PFSK-1 (cell line): Measurements from ENCODE around the gene H6PD.

Experiments used
- FOXP2 ChIP-seq: optimal IDR thresholded peaks from 2 replicates; pipeline ENCODE3; 2011; ENCODE audit warnings: borderline replicate concordance, control low read depth, inconsistent platforms; ENCODE audit not compliant: insufficient read depth; ENCODE audit errors: extremely low read length, extremely low read depth
- POLR2AphosphoS5 ChIP-seq: IDR thresholded peaks from 2 replicates; pipeline ENCODE4 v1.6.1; 2012; ENCODE audit warnings: low read depth, mild to moderate bottlenecking, control low read depth, low read length, moderate library complexity
- SIN3A ChIP-seq: IDR thresholded peaks from 2 replicates; pipeline ENCODE4 v1.6.1; 2012; ENCODE audit warnings: mild to moderate bottlenecking, low read length, moderate library complexity, borderline replicate concordance; ENCODE audit not compliant: insufficient read depth
- TAF1 ChIP-seq: IDR thresholded peaks from 2 replicates; pipeline ENCODE4 v1.6.1; 2012; ENCODE audit warnings: low read length, control low read depth, borderline replicate concordance; ENCODE audit not compliant: insufficient read depth
- TF ChIP-seq, protein P1 (sequence below), 2 experiments: IDR thresholded peaks; 2 replicates each; pipeline versions ENCODE4 v1.6.1 to v1.8.0; 2011 to 2012; ENCODE audit warnings: low read depth in 2 of 2, low read length in 2 of 2, control low read depth in 1 of 2, inconsistent platforms in 1 of 2, mild to moderate bottlenecking in 1 of 2, moderate library complexity in 1 of 2; ENCODE audit not compliant: insufficient read depth in 1 of 2

Gene H6PD

DNA sequence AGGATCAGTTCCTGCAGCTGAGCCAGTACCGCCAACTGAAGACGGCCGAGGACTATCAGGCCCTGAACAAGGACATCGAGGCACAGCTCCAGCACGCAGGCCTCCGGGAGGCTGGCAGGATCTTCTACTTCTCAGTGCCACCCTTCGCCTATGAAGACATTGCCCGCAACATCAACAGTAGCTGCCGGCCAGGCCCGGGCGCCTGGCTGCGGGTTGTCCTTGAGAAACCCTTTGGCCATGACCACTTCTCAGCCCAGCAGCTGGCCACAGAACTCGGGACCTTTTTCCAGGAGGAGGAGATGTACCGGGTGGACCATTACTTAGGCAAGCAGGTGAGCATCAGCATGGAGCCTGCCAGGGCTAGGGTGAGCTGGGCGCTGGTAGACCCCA, 10.7 kb downstream of the H6PD start:
- TF ChIP-seq TAF1 (no peak), SIN3A (no peak), FOXP2 (no peak), POLR2AphosphoS5 (no peak)
- TF ChIP-seq, protein P1, sequence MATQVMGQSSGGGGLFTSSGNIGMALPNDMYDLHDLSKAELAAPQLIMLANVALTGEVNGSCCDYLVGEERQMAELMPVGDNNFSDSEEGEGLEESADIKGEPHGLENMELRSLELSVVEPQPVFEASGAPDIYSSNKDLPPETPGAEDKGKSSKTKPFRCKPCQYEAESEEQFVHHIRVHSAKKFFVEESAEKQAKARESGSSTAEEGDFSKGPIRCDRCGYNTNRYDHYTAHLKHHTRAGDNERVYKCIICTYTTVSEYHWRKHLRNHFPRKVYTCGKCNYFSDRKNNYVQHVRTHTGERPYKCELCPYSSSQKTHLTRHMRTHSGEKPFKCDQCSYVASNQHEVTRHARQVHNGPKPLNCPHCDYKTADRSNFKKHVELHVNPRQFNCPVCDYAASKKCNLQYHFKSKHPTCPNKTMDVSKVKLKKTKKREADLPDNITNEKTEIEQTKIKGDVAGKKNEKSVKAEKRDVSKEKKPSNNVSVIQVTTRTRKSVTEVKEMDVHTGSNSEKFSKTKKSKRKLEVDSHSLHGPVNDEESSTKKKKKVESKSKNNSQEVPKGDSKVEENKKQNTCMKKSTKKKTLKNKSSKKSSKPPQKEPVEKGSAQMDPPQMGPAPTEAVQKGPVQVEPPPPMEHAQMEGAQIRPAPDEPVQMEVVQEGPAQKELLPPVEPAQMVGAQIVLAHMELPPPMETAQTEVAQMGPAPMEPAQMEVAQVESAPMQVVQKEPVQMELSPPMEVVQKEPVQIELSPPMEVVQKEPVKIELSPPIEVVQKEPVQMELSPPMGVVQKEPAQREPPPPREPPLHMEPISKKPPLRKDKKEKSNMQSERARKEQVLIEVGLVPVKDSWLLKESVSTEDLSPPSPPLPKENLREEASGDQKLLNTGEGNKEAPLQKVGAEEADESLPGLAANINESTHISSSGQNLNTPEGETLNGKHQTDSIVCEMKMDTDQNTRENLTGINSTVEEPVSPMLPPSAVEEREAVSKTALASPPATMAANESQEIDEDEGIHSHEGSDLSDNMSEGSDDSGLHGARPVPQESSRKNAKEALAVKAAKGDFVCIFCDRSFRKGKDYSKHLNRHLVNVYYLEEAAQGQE (IDR thresholded peaks at IDR 0.05; ENCODE audit: insufficient read depth in 1 of 2, low read depth in 2 of 2, low read length in 2 of 2): no peak

DNA sequence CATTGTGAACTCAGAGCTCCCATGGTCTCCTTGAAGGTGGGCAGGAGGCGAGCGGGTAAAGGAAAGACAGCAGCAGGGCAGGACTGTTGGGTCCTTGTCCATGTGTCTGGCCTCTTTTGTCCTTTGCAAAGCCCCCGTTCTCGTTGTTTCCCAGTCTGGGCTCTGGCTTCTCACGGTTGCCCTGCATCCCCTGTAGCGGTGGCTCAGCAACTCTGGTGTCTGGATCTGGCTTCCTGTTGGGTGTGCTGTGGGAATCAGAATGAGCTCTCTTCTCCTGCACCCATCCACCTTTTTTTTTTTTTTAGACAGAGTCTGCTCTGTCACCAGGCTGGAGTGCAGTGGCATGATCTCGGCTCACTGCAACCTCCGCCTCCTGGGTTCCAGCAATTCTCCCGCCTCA, 11.1 kb downstream of the H6PD start:
- TF ChIP-seq FOXP2: no peak
- TF ChIP-seq TAF1: no peak
- TF ChIP-seq, protein P1 (IDR thresholded peaks at IDR 0.05; ENCODE audit: insufficient read depth in 1 of 2, low read depth in 2 of 2, low read length in 2 of 2): no peak
- TF ChIP-seq POLR2AphosphoS5: no peak
- no peak for TF ChIP-seq SIN3A

DNA sequence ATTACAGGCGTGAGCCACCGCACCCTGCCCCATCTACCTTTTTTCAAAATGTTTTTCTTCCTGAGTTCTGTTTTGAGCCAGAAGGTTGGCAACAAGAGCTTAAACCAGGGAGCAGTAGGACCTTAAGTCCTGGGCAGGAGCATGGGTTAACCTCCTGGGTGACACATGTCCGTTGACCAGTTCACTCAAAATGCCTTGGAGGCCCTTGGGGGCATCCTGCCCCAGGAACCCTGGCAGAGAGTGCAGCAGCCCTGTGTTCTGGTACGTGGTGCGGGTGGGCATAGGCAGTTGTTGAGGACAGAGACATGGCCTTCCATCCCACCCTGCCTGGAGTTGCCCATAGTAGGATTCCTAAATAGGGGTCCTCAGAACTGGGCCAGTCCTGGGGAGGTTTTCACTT, 11.6 kb downstream of the H6PD start:
- TF ChIP-seq, protein P1 (IDR thresholded peaks at IDR 0.05; ENCODE audit: insufficient read depth in 1 of 2, low read depth in 2 of 2, low read length in 2 of 2): no peak
- no peak for TF ChIP-seq SIN3A
- no peak for TF ChIP-seq TAF1
- no peak for TF ChIP-seq POLR2AphosphoS5
- no peak for TF ChIP-seq FOXP2

DNA sequence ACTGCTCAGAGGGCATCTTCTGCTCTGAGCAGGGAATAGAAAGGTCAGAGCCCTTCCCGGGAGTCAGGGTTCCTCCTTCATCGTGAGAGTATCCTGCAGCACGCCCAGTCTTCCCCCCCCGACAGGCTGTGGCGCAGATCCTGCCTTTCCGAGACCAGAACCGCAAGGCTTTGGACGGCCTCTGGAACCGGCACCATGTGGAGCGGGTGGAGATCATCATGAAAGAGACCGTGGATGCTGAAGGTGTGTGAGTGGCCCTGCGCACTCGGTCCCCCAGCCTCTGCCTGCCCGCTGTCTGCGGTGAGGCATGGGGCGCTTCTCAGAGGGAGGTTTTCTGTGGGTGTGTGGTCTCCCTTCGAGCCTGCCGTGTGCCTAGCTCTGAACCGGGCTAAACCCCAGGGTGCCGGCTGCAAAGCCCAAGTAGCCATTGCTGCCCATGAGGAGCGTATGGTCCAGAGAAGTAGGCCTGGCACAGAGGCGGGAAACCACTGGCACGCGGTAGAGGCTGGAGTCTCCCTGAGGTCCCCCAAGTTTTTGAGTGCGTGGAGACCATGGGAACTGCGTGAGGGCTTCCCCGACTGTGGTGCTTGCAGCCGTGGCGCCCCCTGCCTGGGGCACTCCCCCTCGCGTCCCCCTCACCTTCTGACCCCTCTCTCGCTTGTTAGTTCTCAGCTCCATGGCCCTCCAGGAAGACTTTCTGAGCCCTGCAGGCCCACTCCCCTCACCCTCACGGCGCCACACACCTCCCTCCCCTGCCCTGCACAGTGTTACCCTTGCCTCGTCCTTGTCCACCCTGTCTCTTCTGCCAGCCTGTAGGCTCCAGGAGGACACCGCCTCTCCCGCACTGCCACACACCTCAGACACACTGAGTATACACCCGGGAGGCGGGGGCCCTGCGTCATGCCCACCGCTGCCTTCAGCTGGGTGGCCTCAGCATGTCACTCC, 12.5 kb downstream of the H6PD start:
- TF ChIP-seq TAF1: no peak
- no peak for TF ChIP-seq FOXP2
- TF ChIP-seq POLR2AphosphoS5: no peak
- TF ChIP-seq, protein P1 (IDR thresholded peaks at IDR 0.05; ENCODE audit: insufficient read depth in 1 of 2, low read depth in 2 of 2, low read length in 2 of 2): no peak
- no peak for TF ChIP-seq SIN3A
